RWPE2 (cell line): Measurements from ENCODE around the gene SLC12A9.

Experiments
- ATAC-seq: fragments of 200-7000 bp; cut with Tn5 transposase; 3 replicates; pipeline ENCODE4 v1.9.1; 2021; ENCODE audit warnings: low read depth
- DNase-seq: peaks from one replicate; pipeline ENCODE4 v3.0.0-alpha.2; 2020; ENCODE audit warnings: low spot score
- H3K27ac ChIP-seq: fragments of 450-650 bp; 2 replicates; pipeline ENCODE4 v1.5.1; 2017; ENCODE audit warnings: mild to moderate bottlenecking; ENCODE audit not compliant: poor library complexity, severe bottlenecking
- H3K27me3 ChIP-seq: fragments of 250-450 bp; sonication (Bioruptor Pico); 2 replicates; pipeline ENCODE4 v1.5.1; 2021; ENCODE audit warnings: mild to moderate bottlenecking, moderate library complexity; ENCODE audit not compliant: insufficient read depth, poor library complexity, severe bottlenecking
- H3K36me3 ChIP-seq: fragments of 250-450 bp; sonication (Bioruptor Pico); 2 replicates; pipeline ENCODE4 v1.5.1; 2020; ENCODE audit warnings: low read depth, mild to moderate bottlenecking, moderate library complexity
- H3K4me1 ChIP-seq: fragments of 250-450 bp; sonication (Bioruptor Pico); 2 replicates; pipeline ENCODE4 v1.5.1; 2021; ENCODE audit warnings: mild to moderate bottlenecking, moderate library complexity; ENCODE audit not compliant: insufficient read depth, poor library complexity, severe bottlenecking
- H3K4me3 ChIP-seq: fragments of 250-450 bp; sonication (Bioruptor Pico); 2 replicates; pipeline ENCODE4 v1.5.1; 2021; ENCODE audit warnings: mild to moderate bottlenecking, moderate library complexity; ENCODE audit not compliant: severe bottlenecking
- H3K9me3 ChIP-seq: fragments of 250-450 bp; sonication (Bioruptor Pico); 2 replicates; pipeline ENCODE4 v1.5.1; 2021; ENCODE audit warnings: mild to moderate bottlenecking, moderate library complexity; ENCODE audit not compliant: severe bottlenecking
- CTCF ChIP-seq: fragments of 450-650 bp; IDR thresholded peaks from one replicate; pipeline ENCODE4 v1.5.1; 2017; ENCODE audit warnings: mild to moderate bottlenecking, moderate library complexity; ENCODE audit not compliant: poor library complexity, severe bottlenecking

SLC12A9 gene

GRCh38 chr7:100837099-100837836 is 15.2 kb upstream of the SLC12A9 start:
- Histone ChIP-seq H3K36me3 (no peaks in the 10 kb centered on the region), H3K4me1 (peaks cover 12% of the 10 kb centered on the region), H3K9me3 (no peaks in the 10 kb centered on the region), H3K4me3 (peak overlapping the region; percentile 17), H3K27me3 (no peaks in the 10 kb centered on the region), H3K27ac (peak overlapping the region; percentile 84)
- ATAC-seq (peak; percentile 60), DNase-seq (no peak)
- TF ChIP-seq CTCF, result no peak

- H3K4me3 ChIP-seq, result no peak overlapping the region
- no peak for TF ChIP-seq CTCF
Observed at GRCh38 chr7:100839361-100839760, 13.2 kb upstream of the SLC12A9 start.

GRCh38 chr7:100840470-100841100 is 11.9 kb upstream of the SLC12A9 start:
- DNase-seq, result no peak
- peaks cover 12% of the 10 kb centered on the region for H3K4me1 ChIP-seq
- no peaks in the 10 kb centered on the region for H3K36me3 ChIP-seq
- no peaks in the 10 kb centered on the region for H3K9me3 ChIP-seq
- no peak overlapping the region for H3K4me3 ChIP-seq
- no peak for TF ChIP-seq CTCF
- H3K27me3 ChIP-seq, result no peaks in the 10 kb centered on the region
- no peak for ATAC-seq
- no peak overlapping the region for H3K27ac ChIP-seq

More at GRCh38 chr7:100839361-100839760, 13.2 kb upstream of the SLC12A9 start:
- Histone ChIP-seq H3K27ac (no peak overlapping the region), H3K4me1 (peaks cover 12% of the 10 kb centered on the region), H3K9me3 (no peaks in the 10 kb centered on the region), H3K27me3 (no peaks in the 10 kb centered on the region), H3K36me3 (no peaks in the 10 kb centered on the region)
- no peak for ATAC-seq
- no peak for DNase-seq

- H3K27me3 ChIP-seq, result no peaks in the 10 kb centered on the region
- no peak for ATAC-seq
- H3K9me3 ChIP-seq, result no peaks in the 10 kb centered on the region
- no peak for TF ChIP-seq CTCF
- no peaks in the 10 kb centered on the region for H3K4me1 ChIP-seq
- H3K36me3 ChIP-seq, result no peaks in the 10 kb centered on the region
- DNase-seq, result no peak
- no peak overlapping the region for H3K4me3 ChIP-seq
- H3K27ac ChIP-seq, result no peak overlapping the region
Observed at GRCh38 chr7:100847360-100847759, 5.2 kb upstream of the SLC12A9 start.
